ENCODE results near the gene G3BP2. TPM values are rescaled to one million over a fixed set of nuclear protein-coding genes. Genes with fewer than 3 reads are reported as not detected.
A peak's percentile ranks its signal among the peaks of the same experiment; 100 is the strongest.
"Not testable (repeated sequence)": the region's sequence is repeated elsewhere in the genome, so short reads cannot be mapped to it uniquely, and the experiment has no call there.

Gene G3BP2
- total RNA-seq, 1 donor: 49.0 TPM

- no peak for DNase-seq (ENCODE audit: low read depth in 2 of 3, low spot score in 2 of 3)
These were observed 12.5 kb upstream of the G3BP2 start for GRCh38 chr4:75685546-75686189.

- DNase-seq (ENCODE audit: low read depth in 2 of 3, low spot score in 2 of 3): no peak
These were observed 10.4 kb upstream of the G3BP2 start for GRCh38 chr4:75683482-75684155.

- no peak for DNase-seq (ENCODE audit: low read depth in 2 of 3, low spot score in 2 of 3)
These were observed 6.8 kb upstream of the G3BP2 start for GRCh38 chr4:75679876-75680575.

GRCh38 chr4:75678965-75679364, 5.8 kb upstream of the G3BP2 start:
- no peak for DNase-seq (ENCODE audit: low read depth in 2 of 3, low spot score in 2 of 3)

GRCh38 chr4:75678473-75678872, 5.3 kb upstream of the G3BP2 start:
- no peak for DNase-seq (ENCODE audit: low read depth in 2 of 3, low spot score in 2 of 3)

- no peak for DNase-seq (ENCODE audit: low read depth in 2 of 3, low spot score in 2 of 3)
These were observed 1.9 kb upstream of the G3BP2 start for GRCh38 chr4:75675004-75675531.

- no peak for DNase-seq (ENCODE audit: low read depth in 2 of 3, low spot score in 2 of 3)
These were observed 733 bp upstream of the G3BP2 start for GRCh38 chr4:75673959-75674328.

- peak; percentile 49 to 82 (median 62) for DNase-seq (ENCODE audit: low read depth in 2 of 3, low spot score in 2 of 3)
These were observed 667 bp downstream of the G3BP2 start for GRCh38 chr4:75672461-75673026.

- no peak for DNase-seq (ENCODE audit: low read depth in 2 of 3, low spot score in 2 of 3)
These were observed 1.3 kb downstream of the G3BP2 start for GRCh38 chr4:75671802-75672421.

GRCh38 chr4:75668596-75668995, 4.6 kb downstream of the G3BP2 start:
- no peak for DNase-seq (ENCODE audit: low read depth in 2 of 3, low spot score in 2 of 3)

- DNase-seq (ENCODE audit: low read depth in 2 of 3, low spot score in 2 of 3): not testable (repeated sequence)
These were observed 5.6 kb downstream of the G3BP2 start for GRCh38 chr4:75667636-75668035.

GRCh38 chr4:75666299-75666698, 6.9 kb downstream of the G3BP2 start:
- DNase-seq (ENCODE audit: low read depth in 2 of 3, low spot score in 2 of 3): no peak

- not testable (repeated sequence) for DNase-seq (ENCODE audit: low read depth in 2 of 3, low spot score in 2 of 3)
These were observed 8.6 kb downstream of the G3BP2 start for GRCh38 chr4:75664604-75665003.

- no peak for DNase-seq (ENCODE audit: low read depth in 2 of 3, low spot score in 2 of 3)
These were observed 10.6 kb downstream of the G3BP2 start for GRCh38 chr4:75662626-75663025.

GRCh38 chr4:75660491-75660890, 12.7 kb downstream of the G3BP2 start:
- no peak for DNase-seq (ENCODE audit: low read depth in 2 of 3, low spot score in 2 of 3)

- DNase-seq (ENCODE audit: low read depth in 2 of 3, low spot score in 2 of 3): no peak
These were observed 13.6 kb downstream of the G3BP2 start for GRCh38 chr4:75659512-75660031.

- no peak for DNase-seq (ENCODE audit: low read depth in 2 of 3, low spot score in 2 of 3)
These were observed 14.3 kb downstream of the G3BP2 start for GRCh38 chr4:75658876-75659275.

GRCh38 chr4:75655562-75655961, 17.6 kb downstream of the G3BP2 start:
- DNase-seq (ENCODE audit: low read depth in 2 of 3, low spot score in 2 of 3): no peak

- no peak for DNase-seq (ENCODE audit: low read depth in 2 of 3, low spot score in 2 of 3)
These were observed 18.3 kb downstream of the G3BP2 start for GRCh38 chr4:75654905-75655304.

- peak in 2 of 3 donors; percentile 16 to 31 for DNase-seq (ENCODE audit: low read depth in 2 of 3, low spot score in 2 of 3)
These were observed 19.2 kb downstream of the G3BP2 start for GRCh38 chr4:75653845-75654503.

All from hematopoietic multipotent progenitor cell (in vitro differentiated cells).